ENCODE results near the gene ATXN1. TPM values are rescaled to one million over a fixed set of nuclear protein-coding genes. Genes with fewer than 3 reads are reported as not detected.

Gene ATXN1
- total RNA-seq, 1 donor, result 45.3 TPM

DNA sequence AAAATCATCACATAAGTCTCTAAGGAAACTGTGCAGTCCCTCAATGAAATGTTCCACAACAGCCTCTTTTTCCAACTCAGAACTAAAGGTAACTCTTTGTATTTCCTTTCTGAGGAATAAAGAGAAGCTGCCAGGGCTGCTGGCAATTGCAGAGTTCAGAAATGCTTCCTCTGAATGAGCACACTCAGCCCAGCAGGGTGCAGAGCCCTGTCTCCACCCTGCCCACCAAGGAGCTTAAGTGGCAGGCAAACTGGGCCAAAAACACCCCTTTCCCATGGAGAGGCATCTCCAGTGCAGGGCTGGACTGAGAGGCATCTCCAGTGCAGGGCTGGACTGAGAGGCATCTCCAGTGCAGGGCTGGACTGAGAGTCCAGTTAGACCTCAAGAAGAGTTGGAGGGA is 267.5 kb downstream of the ATXN1 start:
- H3K4me3 ChIP-seq (ENCODE audit: low read depth, low read length), result no peak overlapping the region
- no peak for DNase-seq (ENCODE audit: low read depth)
- TF ChIP-seq, protein P1, sequence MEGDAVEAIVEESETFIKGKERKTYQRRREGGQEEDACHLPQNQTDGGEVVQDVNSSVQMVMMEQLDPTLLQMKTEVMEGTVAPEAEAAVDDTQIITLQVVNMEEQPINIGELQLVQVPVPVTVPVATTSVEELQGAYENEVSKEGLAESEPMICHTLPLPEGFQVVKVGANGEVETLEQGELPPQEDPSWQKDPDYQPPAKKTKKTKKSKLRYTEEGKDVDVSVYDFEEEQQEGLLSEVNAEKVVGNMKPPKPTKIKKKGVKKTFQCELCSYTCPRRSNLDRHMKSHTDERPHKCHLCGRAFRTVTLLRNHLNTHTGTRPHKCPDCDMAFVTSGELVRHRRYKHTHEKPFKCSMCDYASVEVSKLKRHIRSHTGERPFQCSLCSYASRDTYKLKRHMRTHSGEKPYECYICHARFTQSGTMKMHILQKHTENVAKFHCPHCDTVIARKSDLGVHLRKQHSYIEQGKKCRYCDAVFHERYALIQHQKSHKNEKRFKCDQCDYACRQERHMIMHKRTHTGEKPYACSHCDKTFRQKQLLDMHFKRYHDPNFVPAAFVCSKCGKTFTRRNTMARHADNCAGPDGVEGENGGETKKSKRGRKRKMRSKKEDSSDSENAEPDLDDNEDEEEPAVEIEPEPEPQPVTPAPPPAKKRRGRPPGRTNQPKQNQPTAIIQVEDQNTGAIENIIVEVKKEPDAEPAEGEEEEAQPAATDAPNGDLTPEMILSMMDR (IDR thresholded peaks at IDR 0.05; ENCODE audit: insufficient read depth, low read depth, low read length), result no peak

DNA sequence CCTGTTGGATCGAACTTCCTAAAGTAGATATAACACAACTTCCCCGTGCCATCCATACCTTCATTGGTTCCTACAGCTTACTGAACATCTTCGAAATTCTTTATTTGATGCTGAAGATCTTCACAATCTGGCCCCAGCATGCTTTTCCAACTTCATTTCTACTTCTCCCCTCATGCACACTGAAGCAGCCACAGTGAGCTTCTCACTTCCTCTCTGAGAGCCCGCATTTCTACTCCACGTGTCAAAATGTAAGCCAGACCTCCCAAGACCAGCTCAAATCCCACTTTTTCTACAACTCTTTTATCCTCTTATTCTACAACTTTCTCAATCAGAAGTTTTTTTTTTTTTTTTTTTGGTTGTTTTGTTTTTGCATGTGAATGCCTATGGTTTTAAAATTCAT is 268.1 kb downstream of the ATXN1 start:
- no peak overlapping the region for H3K4me3 ChIP-seq (ENCODE audit: low read depth, low read length)
- TF ChIP-seq, protein P1 (IDR thresholded peaks at IDR 0.05; ENCODE audit: insufficient read depth, low read depth, low read length), result no peak
- DNase-seq (ENCODE audit: low read depth), result no peak

DNA sequence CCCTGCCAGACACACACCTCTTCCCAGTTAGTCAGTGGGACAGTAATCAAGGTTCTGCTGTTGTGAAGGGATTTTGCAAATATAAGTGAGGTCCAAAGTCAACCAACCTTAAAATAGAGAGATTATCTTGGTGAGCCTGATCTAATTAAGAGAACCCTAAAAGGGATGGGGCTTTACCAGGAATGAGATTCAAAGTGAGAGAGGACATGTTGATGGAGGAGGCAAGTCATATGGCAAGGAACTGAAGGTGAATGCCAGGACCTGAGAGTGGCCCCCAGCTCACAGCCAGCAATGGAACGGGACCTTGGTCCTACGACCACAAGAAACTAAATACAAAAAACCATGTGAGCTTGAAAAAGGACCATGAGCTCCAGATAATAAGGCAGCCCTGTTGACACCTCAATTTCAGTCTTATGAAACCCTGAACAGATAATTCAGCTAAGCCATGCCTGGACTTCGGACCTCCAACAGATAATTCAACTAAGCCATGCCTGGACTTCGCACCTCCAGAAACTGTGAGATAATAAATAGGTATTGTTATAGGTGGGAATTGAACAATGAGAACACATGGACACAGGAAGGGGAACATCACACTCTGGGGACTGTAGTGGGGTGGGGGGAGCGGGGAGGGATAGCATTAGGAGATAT is 269.5 kb downstream of the ATXN1 start:
- TF ChIP-seq, protein P1 (IDR thresholded peaks at IDR 0.05; ENCODE audit: insufficient read depth, low read depth, low read length), result no peak
- DNase-seq (ENCODE audit: low read depth), result no peak
- H3K4me3 ChIP-seq (ENCODE audit: low read depth, low read length), result no peak overlapping the region

DNA sequence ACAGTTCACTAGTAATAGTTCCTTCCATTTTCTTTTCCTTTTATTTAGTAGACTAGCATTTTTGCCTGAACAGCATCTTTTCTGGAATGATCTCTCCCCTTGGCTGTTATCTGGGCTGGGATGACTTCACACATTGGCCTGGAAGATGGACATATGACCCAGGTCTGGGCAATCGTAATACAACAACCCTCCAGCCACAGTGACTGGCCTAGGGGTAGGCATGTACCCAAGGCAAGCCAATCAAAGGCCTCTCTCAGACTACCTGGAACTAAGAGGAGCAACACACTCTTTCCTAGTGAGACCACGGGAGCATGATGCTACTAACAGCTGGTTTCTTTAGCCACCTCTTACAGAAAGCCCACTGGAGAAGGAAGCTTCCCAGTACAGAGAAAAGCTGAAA is 270.6 kb downstream of the ATXN1 start:
- TF ChIP-seq, protein P1 (IDR thresholded peaks at IDR 0.05; ENCODE audit: insufficient read depth, low read depth, low read length), result no peak
- DNase-seq (ENCODE audit: low read depth), result no peak
- H3K4me3 ChIP-seq (ENCODE audit: low read depth, low read length), result no peak overlapping the region

DNA sequence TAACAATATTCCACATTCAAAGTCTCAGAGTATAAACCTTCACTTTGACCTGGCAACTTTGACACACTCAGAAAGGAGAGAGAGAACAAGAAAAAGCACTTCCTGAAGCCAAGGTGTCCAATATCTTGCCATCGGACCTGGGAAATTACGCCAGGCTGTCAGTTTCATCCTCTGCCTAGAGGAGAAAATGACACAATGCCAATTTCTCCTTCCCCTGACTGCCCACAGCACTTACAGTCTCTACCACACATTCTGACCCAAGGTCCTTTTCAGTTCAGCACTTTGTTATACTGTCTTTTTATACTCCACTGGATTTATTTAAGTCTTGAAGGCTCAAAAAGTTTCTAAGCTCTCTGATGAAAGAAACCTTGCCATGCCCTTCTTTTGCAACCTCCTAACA is 272.4 kb downstream of the ATXN1 start:
- no peak for DNase-seq (ENCODE audit: low read depth)
- TF ChIP-seq, protein P1 (IDR thresholded peaks at IDR 0.05; ENCODE audit: insufficient read depth, low read depth, low read length), result no peak
- H3K4me3 ChIP-seq (ENCODE audit: low read depth, low read length), result no peak overlapping the region

DNA sequence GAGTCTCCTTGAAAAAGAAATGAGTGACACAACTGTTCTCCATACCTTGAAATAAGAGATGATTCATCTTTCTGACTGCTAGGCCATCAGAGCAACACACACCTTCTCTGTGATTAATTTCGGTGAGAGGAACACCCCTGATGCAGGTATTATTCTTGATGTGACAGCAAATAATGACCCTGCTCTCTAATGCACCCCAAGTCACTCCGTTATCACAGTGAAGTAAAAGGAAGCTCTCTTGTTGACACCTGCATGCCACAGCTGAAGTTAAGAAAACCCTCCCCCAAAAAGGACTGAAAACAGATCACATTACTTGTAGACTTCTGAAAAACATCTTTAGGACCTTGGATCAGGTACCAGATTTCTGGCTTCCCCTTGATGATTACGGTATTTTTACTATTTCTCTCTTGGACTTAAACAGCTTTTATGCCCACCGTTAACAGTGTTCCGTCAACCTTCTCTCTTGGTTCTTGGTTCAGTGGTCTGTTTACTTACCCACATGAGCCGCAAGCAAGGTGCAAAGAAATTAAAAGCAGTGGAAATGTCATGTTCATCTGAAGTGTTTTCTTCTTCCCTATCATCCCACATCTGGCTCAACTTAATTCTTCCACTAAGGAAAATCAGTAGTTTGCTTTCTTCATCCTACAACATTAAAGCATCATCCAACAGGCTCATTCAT is 273.1 kb downstream of the ATXN1 start:
- TF ChIP-seq, protein P1 (IDR thresholded peaks at IDR 0.05; ENCODE audit: insufficient read depth, low read depth, low read length), result no peak
- no peak for DNase-seq (ENCODE audit: low read depth)

More for the DNA sequence above, 273.1 kb downstream of the ATXN1 start:
- H3K4me3 ChIP-seq (ENCODE audit: low read depth, low read length), result no peak overlapping the region
